WTC11 (cell line): ENCODE results near the gene PNMA8B. TPM values are rescaled to one million over a fixed set of nuclear protein-coding genes. Genes with fewer than 3 reads are reported as not detected.

Experiments used
- ATAC-seq: fragments of 200-7000 bp; cut with Tn5 transposase; 2 replicates; pipeline ENCODE4 v1.10.0; 2021; ENCODE audit warnings: mild to moderate bottlenecking, moderate library complexity
- CTCF ChIA-PET: fragments of 300-600 bp; sonication (Branson Sonifier 250); formaldehyde crosslinking; loops from one replicate; lab custom pipeline; 2021; ENCODE audit warnings: antibody characterized with exemption; lab: Charles Lee
- POLR2A ChIA-PET: fragments of 350-600 bp; sonication (Branson Sonifier 250); formaldehyde crosslinking; loops from one replicate; lab custom pipeline; 2021; ENCODE audit warnings: antibody characterized with exemption; lab: Charles Lee
- DNase-seq: peaks from one replicate; pipeline ENCODE4 v3.0.0; 2021; ENCODE audit warnings: low spot score
- H3K27ac Mint-ChIP-seq: 2 replicates; pipeline ENCODE4 v1.8.0; 2021; ENCODE audit warnings: mixed read lengths
- H3K27me3 Mint-ChIP-seq: 2 replicates; pipeline ENCODE4 v1.8.0; 2021; ENCODE audit warnings: low read depth, mild to moderate bottlenecking, moderate library complexity, mixed read lengths
- H3K36me3 Mint-ChIP-seq: 2 replicates; pipeline ENCODE4 v1.8.0; 2021; ENCODE audit warnings: mixed read lengths
- H3K4me1 Mint-ChIP-seq: 2 replicates; pipeline ENCODE4 v1.8.0; 2022; ENCODE audit warnings: mixed read lengths
- H3K4me3 Mint-ChIP-seq: 2 replicates; pipeline ENCODE4 v1.8.0; 2021; ENCODE audit warnings: mild to moderate bottlenecking, moderate library complexity, mixed read lengths
- H3K9me3 Mint-ChIP-seq: 2 replicates; pipeline ENCODE4 v1.8.0; 2021; ENCODE audit warnings: mixed read lengths
- IRF2 ChIP-seq: sonication (generic); formaldehyde crosslinking; IDR thresholded peaks from 2 replicates; pipeline ENCODE4 v1.8.0; 2022; ENCODE audit warnings: low read depth, missing genetic modification reagents, borderline replicate concordance
- MLX ChIP-seq: sonication (generic); formaldehyde crosslinking; IDR thresholded peaks from 2 replicates; pipeline ENCODE4 v1.8.1; 2023; ENCODE audit warnings: mild to moderate bottlenecking, missing genetic modification reagents, moderate library complexity
- PREB ChIP-seq: sonication (generic); formaldehyde crosslinking; IDR thresholded peaks from 2 replicates; pipeline ENCODE4 v1.8.1; 2022; ENCODE audit warnings: mild to moderate bottlenecking, missing genetic modification reagents, moderate library complexity, borderline replicate concordance
- TCF7 ChIP-seq: sonication (generic); formaldehyde crosslinking; IDR thresholded peaks from 2 replicates; pipeline ENCODE4 v1.8.0; 2022; ENCODE audit warnings: mild to moderate bottlenecking, low read depth, missing genetic modification reagents, moderate library complexity
- TP53 ChIP-seq: sonication (generic); formaldehyde crosslinking; IDR thresholded peaks from 2 replicates; pipeline ENCODE4 v1.8.1; 2023; ENCODE audit warnings: mild to moderate bottlenecking, missing genetic modification reagents
- ZNF219 ChIP-seq: sonication (generic); formaldehyde crosslinking; IDR thresholded peaks from 2 replicates; pipeline ENCODE4 v1.8.0; 2023; ENCODE audit warnings: missing genetic modification reagents, mild to moderate bottlenecking, borderline replicate concordance
- ZNF281 ChIP-seq: sonication (generic); formaldehyde crosslinking; IDR thresholded peaks from 2 replicates; pipeline ENCODE4 v1.8.0; 2023; ENCODE audit warnings: mild to moderate bottlenecking, missing genetic modification reagents
- ZNF416 ChIP-seq: fragments of 250-450 bp; sonication (Bioruptor Pico); IDR thresholded peaks from 2 replicates; pipeline ENCODE4 v1.9.0; 2021; ENCODE audit warnings: mild to moderate bottlenecking, inconsistent platforms
- total RNA-seq: library from RNA; stranded (reverse); gene quantifications from 3 replicates; pipeline ENCODE4 v1.2.3, GENCODE V29; 2021
- TF ChIP-seq, protein P1 (sequence below): fragments of 200-600 bp; IDR thresholded peaks from 2 replicates; pipeline ENCODE4 v1.8.0; 2022; ENCODE audit warnings: antibody characterized with exemption

PNMA8B gene
- total RNA-seq, 1 experiment from 2014 or later, result 2.8 TPM

- TF ChIP-seq MLX (no peak), TCF7 (CRISPR knock-in tag) (no peak)
- TF ChIP-seq, protein P1, sequence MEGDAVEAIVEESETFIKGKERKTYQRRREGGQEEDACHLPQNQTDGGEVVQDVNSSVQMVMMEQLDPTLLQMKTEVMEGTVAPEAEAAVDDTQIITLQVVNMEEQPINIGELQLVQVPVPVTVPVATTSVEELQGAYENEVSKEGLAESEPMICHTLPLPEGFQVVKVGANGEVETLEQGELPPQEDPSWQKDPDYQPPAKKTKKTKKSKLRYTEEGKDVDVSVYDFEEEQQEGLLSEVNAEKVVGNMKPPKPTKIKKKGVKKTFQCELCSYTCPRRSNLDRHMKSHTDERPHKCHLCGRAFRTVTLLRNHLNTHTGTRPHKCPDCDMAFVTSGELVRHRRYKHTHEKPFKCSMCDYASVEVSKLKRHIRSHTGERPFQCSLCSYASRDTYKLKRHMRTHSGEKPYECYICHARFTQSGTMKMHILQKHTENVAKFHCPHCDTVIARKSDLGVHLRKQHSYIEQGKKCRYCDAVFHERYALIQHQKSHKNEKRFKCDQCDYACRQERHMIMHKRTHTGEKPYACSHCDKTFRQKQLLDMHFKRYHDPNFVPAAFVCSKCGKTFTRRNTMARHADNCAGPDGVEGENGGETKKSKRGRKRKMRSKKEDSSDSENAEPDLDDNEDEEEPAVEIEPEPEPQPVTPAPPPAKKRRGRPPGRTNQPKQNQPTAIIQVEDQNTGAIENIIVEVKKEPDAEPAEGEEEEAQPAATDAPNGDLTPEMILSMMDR, result peak; percentile 92
Measured at GRCh38 chr19:46542428-46543230, 47.0 kb upstream of the PNMA8B start (continued).

DNA sequence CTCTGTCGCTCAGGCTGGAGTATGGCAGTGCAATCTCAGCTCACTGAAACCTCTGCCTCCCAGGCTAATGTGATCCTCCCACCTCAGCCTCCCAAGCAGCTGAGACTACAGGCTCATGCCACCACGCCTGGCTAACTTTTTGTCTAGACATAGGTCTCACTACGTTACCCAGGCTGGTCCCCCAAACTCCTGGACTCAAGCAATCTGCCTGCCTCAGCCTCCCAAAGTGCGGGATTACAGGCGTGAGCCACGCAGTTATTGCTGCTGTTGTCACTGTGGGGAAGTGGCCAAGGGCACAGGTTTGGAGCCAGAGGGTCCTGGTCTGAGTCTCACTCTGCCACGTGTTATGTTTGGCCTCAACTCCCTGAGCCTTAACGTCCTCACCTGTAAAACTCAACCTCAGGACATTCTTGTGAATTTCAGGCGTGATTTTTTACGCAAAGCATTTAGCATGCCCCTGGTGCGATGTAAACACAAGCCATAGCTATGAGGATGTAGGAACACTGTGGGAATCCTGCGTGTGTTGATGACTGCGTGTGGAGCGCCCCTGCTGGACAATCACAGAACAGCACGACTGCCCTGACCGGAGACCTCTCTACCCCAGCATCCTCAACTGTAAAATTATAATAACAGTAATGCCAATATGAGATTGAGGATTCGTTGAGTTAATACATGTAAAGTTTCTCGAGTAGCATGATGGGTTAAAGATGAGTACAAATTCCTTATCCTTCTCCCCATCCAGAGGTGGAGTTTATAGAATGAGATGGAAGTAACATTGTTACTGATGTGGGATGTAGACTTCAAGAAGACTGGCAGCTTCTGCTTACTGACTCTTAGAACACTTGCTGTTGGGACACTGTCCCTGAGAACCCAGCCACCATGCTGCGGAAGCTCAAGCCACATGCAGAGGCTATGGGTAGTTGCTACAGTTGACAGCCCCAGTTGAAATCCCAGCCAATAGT lies 41.8 kb upstream of the PNMA8B start:
- H3K27me3 Mint-ChIP-seq, result peaks cover 5% of the 10 kb centered on the region
- no peaks in the 10 kb centered on the region for H3K9me3 Mint-ChIP-seq
- no peak overlapping the region for H3K4me3 Mint-ChIP-seq
- ATAC-seq, result peak; percentile 89
- ChIA-PET POLR2A (no interaction called here), CTCF (interaction anchor here (0.5 to 7.9 kb wide), 37 partner anchors 9 to 288 kb away, joined by 3 to 125 read pairs (median 5); partner anchors contain the start of genes CALM3, CCDC8, DACT3 and PNMA8B)
- H3K27ac Mint-ChIP-seq, result no peak overlapping the region
- peak; percentile 83 for DNase-seq
- no peaks in the 10 kb centered on the region for H3K36me3 Mint-ChIP-seq
- TF ChIP-seq ZNF416 (CRISPR knock-in tag), result no peak
- TF ChIP-seq, protein P1, result peak; percentile 92
- no peak for TF ChIP-seq TP53 (CRISPR knock-in tag)
- H3K4me1 Mint-ChIP-seq, result 0 out of 2 replicates have a peak, but pooled peaks cover 2% of the 10 kb centered on the region

- peaks cover 5% of the 10 kb centered on the region for H3K27me3 Mint-ChIP-seq
- CTCF ChIA-PET, result interaction anchor here (1.0 to 7.9 kb wide), 11 partner anchors 8 to 131 kb away, joined by 3 to 125 read pairs (median 6); partner anchors contain the start of genes CALM3 and CCDC8
- H3K4me3 Mint-ChIP-seq, result no peak overlapping the region
- TF ChIP-seq ZNF281, result no peak
- TF ChIP-seq PREB (CRISPR knock-in tag), result no peak
- no peak for TF ChIP-seq IRF2 (CRISPR knock-in tag)
- TF ChIP-seq ZNF219, result no peak
- H3K36me3 Mint-ChIP-seq, result no peaks in the 10 kb centered on the region
- H3K4me1 Mint-ChIP-seq, result 0 out of 2 replicates have a peak, but pooled peaks cover 2% of the 10 kb centered on the region
- no peaks in the 10 kb centered on the region for H3K9me3 Mint-ChIP-seq
- POLR2A ChIA-PET, result no interaction called here
- no peak overlapping the region for H3K27ac Mint-ChIP-seq
- ATAC-seq (no peak), DNase-seq (no peak)
Measured at GRCh38 chr19:46536391-46536790, 40.7 kb upstream of the PNMA8B start.
